NCI-H524 treated with DMSO at 0.1 percent for 48 hours (cell line): ENCODE data around the gene INO80E.
"Not testable (repeated sequence)": the region's sequence is repeated elsewhere in the genome, so short reads cannot be mapped to it uniquely, and the experiment has no call there.

ENCODE experiments used
- DNase-seq: peaks from one replicate; lab custom pipeline; 2025; lab: John Stamatoyannopoulos, UW

Gene INO80E

GRCh38 chr16:29995911-29996765 is at the start of gene INO80E:
Gene INO80E (plus strand): TSS chr16:29996241. CDS start chr16:29996311, 70 bp downstream.
- peak; percentile 77 for DNase-seq

- no peak for DNase-seq
Measured at GRCh38 chr16:29947897-29948296, 48.1 kb upstream of the INO80E start.

DNA sequence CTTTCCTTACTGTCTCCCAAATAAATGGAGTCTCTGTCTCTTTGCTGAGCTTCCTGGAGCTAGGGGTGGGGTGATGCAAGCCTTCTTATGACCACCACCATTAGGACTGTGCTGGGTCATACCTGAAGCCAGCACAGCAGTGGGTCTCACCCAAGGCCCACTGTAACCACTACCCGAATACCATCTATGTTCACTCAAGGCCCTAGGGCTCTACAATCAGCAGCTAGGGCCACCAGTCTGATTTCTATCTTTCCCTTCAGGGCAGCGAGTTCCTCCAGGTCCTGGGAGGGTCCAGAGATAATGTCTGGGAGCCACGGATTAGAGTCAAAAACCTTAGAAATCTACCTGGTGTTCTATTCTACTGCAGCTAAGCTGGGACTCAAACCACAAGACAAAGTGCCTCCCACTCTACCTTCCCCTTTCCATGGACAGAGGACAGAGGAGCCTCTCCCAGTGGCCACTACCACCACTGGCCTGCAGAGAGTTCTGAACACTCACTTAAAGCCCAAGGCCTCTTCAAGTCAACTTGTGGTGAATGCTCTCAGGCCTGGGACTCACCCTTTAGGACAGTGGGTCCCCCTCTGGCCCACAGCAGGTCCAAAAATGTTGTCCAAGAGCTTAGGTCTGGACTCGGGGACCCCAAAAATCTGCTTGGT is 45.1 kb upstream of the INO80E start:
- no peak for DNase-seq

GRCh38 chr16:29951625-29952365 is 44.2 kb upstream of the INO80E start:
- DNase-seq = no peak

DNA sequence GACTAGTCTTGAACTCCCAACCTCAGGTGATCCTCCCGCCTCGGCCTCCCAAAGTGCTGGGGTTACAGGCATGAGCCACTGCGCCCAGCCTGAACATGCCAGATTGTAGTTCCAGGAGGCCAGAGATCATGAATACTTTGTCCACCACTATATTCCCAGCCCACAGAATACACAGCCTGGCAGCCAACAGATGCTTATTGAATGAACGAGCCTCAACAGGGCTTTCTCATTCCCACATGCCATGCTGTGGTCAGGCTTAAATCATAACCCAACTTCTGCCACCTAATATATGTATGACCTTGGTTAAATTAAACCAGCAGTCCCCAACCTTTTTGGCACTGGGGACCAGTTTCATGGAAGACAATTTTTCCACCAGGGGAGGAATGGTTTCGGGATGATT is 37.3 kb upstream of the INO80E start:
- no peak for DNase-seq

- no peak for DNase-seq
Measured at GRCh38 chr16:29959293-29959692, 36.7 kb upstream of the INO80E start.

DNA sequence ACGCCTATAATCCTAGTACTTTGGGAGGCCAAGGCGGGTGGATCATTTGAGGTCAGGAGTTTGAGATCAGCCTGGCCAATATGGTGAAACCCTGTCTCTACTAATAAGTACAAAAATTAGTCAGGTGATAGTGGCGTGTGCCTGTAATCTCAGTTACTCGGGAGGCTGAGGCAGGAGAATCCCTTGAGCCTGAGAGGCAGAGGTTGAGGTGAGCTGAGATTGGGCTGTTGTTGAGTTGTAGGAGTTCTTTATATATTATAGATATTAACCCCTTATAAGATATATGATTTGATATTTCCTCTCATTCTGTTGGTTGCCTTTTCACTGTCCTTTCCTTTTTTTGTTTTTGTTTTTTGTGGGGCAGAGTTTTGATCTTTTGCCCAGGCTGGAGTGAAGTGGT is 36.2 kb upstream of the INO80E start:
- DNase-seq = not testable (repeated sequence)

DNA sequence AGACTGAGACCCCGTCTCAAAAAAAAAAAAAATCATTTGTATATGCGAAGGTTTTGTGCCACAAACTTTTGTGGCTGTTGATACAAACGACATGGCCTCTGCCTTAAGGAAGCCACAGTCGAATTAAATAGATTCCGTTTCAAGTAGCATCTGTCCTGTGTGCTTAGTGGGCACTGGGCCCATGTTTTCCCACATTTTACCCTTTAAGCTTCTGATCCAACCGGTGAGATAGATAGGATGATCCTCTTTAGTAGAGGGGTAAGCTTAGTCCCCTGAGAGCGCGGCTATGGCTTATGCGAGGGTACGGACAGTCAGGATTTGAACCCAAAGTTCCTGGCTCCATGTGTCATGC is 34.9 kb upstream of the INO80E start:
- DNase-seq = peak; percentile 30

DNA sequence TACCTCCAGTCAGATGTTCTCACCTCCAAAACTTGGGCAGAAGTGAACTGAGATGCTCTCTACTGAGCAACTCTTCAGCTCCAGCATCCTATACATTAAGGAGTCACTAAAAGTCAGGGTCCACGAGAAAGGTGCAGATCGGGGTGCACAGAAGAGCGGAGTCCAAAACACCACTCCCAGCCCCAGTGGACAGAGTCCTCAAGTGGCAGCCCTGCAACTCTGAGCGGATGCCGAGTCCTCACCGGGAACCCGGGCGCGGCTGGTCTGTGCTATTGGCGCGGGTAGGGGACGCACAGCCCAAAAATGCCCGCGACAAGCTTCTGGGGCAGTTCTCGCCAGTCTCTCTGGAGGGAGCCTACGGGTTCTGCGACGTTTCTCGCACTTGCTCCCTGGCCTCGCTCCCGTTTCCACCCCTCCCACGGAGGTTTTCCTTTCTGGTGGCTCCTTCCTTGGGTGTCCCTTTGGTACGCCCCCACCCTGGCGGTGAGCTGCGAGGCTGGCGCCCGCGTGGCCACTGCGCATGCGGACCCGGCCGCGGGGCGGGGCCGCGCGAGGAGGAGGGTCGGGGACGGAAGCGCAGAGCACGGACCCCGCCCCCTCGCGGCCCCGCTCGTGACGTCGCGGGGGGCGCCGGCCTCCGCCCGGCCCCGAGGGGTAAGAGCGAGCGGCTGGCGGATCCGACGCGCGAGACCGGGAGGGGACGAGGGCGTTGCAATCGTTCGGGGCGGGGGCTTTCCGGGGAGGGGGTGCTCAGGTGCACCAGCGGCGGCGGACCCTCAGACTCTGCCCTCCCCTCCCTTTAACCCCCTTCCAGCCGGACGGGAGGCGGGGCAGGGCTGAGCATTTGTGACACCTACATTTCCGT is 34.3 kb upstream of the INO80E start, which contains the start of gene TMEM219:
Gene TMEM219, plus strand, starts transcription at position 601 of the 865 bp plus-strand sequence. CDS start 1,065 bp downstream, outside the sequence.
- DNase-seq = peak; percentile 57

DNA sequence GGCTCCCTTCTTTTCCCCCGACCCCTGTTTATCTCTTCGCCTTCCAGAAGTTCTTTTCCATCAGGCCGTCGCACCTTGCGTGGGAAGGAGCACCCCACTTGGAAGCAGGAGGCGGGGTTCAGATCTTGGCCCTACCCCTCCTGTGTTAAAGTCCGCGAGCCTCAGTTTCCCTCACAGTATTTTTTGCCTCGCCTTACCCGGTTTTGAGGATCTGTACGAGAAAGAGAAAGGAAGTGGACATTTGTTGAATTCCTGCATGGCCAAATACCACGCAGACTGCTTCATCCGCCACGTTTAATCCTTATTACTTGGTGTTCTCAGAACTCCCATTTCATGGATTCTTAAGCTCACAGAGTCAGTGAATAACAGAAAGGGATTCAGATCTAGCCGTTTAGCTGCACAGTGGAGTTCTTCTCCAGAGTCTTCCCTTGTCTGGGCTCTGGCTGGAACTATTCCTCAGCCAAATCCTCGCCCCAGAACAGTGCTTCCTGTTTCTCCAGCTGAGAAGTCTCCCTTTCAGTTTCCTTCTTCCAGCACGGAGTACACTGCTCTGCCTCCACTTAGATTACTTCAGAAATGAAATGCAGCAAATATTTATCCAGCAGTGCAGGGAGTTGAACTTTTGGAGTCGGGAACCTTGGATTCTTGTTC is 33.6 kb upstream of the INO80E start:
- DNase-seq = no peak

DNA sequence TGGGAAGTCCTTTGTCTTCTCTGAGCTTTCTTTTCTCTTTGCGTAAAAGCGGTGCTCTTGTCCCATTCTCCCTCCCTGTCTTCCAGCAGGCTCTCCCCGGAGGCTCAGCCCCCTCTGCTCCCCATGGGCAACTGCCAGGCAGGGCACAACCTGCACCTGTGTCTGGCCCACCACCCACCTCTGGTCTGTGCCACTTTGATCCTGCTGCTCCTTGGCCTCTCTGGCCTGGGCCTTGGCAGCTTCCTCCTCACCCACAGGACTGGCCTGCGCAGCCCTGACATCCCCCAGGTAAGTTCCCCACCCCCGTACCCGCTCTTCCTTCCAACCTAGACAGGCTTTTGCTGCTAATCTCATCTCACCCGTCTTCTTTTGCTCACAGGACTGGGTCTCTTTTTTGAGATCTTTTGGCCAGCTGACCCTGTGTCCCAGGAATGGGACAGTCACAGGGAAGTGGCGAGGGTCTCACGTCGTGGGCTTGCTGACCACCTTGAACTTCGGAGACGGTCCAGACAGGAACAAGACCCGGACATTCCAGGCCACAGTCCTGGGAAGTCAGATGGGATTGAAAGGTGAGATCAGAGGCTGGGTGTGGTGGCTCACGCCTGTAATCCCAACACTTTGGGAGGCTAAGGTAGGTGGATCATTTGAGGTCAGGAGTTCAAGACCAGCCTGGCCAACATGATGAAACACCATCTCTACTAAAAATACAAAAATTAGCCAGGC is 32.9 kb upstream of the INO80E start:
- DNase-seq = no peak

DNA sequence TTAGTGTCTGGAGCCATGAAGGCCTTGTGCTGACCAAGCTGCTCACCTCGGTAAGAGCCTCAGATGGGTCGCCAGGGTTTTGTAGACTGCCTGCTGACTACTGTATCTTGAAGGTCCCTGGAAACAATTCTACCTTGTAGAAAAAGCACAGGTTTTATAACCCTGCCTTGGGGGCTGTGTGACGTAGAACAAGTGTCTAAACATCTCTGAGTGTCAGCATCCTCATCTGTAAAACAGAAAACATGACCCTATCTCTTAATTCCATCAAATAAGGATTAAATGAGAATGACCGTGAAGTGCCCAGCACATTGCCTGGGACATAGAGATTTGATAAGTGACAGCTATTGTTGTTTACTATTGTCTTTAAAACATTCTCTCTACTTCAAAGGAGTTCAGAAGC is 27.8 kb upstream of the INO80E start:
- no peak for DNase-seq

- no peak for DNase-seq
Measured at GRCh38 chr16:29971304-29971703, 24.7 kb upstream of the INO80E start.

- no peak for DNase-seq
Measured at GRCh38 chr16:29972500-29972899, 23.5 kb upstream of the INO80E start.

DNA sequence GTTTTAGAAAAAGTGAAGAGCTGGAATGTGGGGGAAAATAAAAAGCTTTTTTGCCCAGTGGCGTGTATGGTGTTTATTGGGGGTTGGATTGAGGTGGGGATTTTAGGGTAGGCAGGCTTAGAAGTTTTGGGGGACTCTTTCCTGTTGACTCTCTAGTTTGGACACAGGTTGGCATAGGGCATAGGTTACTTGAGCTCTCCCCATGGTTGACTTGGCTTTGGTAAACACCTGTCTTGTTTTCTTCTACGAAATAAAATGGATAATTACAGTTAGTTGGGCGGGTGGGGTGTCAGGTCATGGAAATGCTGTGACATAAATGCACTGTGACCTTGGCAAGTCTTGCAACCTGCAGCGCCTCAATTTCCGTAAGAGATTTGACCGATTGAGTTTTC is 23.1 kb upstream of the INO80E start:
- DNase-seq = no peak

DNA sequence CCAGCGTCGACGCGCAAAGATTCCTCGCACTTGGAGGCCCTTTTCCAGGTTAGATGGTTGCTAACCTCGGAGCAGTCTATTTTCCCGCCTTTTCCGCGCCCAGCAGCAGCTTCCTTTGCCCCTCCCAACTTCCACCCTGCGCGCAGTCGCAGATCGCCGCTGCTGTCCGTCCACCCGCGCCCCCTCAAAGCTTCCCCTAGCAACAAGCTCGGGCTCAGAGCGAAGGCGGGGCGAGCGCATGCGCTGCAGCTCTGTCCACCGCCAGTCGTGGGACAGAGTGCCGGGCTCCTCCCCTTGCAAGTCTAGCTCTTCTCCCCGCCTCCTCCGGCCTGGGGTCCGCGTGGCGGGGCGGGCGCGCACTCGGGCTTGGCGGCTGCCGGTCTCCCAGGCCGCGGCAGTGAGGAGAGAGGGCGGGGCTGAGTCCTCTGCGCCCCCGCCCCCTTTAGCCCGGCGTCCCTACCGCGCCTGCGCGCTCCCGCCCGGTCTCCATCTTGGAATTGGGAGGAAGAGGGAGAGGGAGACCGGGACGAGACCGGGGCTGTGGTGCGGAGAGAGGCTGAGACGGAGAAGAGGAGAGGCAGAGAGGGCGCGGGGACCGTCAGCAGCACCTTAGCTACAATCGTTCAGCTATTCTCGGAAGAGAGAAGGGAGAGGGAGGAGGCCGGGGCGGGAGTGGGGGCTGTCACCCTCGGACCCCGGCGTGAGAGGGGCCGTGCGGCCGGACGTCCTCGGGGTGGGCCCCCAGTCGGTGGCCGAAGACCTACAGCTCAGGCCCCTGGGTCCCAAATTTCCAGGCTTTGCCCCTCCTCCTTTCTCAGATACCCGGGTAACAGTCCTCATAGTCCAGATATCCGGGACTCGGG is 22.4 kb upstream of the INO80E start, which contains the start of gene TAOK2:
Gene TAOK2, plus strand, starts transcription at position 485 of the 863 bp plus-strand sequence. CDS start 3,905 bp downstream, outside the sequence.
- peak; percentile 98 for DNase-seq

DNA sequence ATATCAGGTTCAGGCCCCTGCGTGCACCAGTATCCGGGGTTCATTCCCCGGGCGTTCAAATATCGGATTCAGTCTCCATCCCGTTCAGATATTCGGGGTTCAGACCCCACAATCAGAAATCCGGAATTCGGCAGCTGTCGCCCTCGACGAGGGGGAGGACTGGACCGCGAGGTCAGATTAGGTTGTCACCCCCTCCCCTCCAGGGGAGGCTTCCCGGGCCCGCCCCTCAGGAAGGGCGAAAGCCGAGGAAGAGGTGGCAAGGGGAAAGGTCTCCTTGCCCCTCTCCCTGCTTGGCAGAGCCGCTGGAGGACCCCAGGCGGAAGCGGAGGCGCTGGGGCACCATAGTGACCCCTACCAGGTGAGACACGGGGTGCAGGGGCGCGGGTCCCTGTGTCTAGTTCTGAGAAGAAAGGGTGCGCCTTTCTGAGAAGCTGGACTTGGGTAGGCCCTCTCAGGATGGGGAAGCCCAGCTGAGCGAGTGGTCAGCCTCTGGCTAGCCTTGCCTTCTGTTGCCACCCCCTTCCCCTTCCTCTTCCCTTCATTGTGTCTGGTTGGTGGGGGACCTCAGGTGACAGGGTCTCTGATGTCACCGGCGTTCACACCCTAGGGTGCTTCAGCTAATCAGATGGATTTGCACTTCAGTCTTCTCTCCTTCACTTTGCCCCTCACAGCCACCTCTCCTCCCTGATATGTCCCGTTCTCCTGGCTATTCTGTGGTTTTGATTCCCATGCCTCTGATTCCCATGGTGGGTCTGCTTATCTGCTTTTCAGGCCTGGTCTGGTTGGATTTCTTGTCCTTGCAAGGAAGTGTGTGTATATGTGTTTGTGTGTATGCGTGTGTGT is 21.5 kb upstream of the INO80E start:
- DNase-seq = no peak

- DNase-seq = no peak
Measured at GRCh38 chr16:29975134-29975538, 20.9 kb upstream of the INO80E start.
